Neuronal stem cell (in vitro differentiated cells): ENCODE measurements around the gene CREB5.
"Not testable (repeated sequence)": the region's sequence is repeated elsewhere in the genome, so short reads cannot be mapped to it uniquely, and the experiment has no call there.

ENCODE experiments used
- DNase-seq: peaks from one replicate; pipeline ENCODE4 v3.0.0-alpha.2; 2013; ENCODE audit warnings: low spot score
- H2AFZ ChIP-seq: one replicate; pipeline ENCODE4 v1.6.1; 2013; ENCODE audit warnings: mild to moderate bottlenecking, low read length, inconsistent platforms
- H2AK5ac ChIP-seq: 2 replicates; pipeline ENCODE4 v1.6.1; 2013; ENCODE audit warnings: low read depth, mild to moderate bottlenecking, inconsistent platforms, low read length, moderate library complexity, mixed read lengths
- H2BK120ac ChIP-seq: 2 replicates; pipeline ENCODE4 v1.6.1; 2013; ENCODE audit warnings: low read depth, mild to moderate bottlenecking, inconsistent platforms, low read length, moderate library complexity, mixed read lengths
- H2BK12ac ChIP-seq: one replicate; pipeline ENCODE4 v1.6.1; 2013; ENCODE audit warnings: low read length, inconsistent platforms
- H2BK15ac ChIP-seq: 2 replicates; pipeline ENCODE4 v1.6.1; 2013; ENCODE audit warnings: mild to moderate bottlenecking, low read length, inconsistent platforms, mixed read lengths
- H2BK5ac ChIP-seq: one replicate; pipeline ENCODE4 v1.6.1; 2013; ENCODE audit warnings: inconsistent platforms, mild to moderate bottlenecking, low read length, moderate library complexity
- H3K14ac ChIP-seq: one replicate; pipeline ENCODE4 v1.6.1; 2013; ENCODE audit warnings: low read length, inconsistent platforms
- H3K18ac ChIP-seq: 2 replicates; pipeline ENCODE4 v1.6.1; 2013; ENCODE audit warnings: low read length, inconsistent platforms
- H3K23ac ChIP-seq: 2 replicates; pipeline ENCODE4 v1.6.1; 2013; ENCODE audit warnings: low read depth, mild to moderate bottlenecking, mixed read lengths, low read length, inconsistent platforms; ENCODE audit not compliant: poor library complexity
- H3K27ac ChIP-seq: replicated peaks from 3 replicates; pipeline ENCODE4 v1.5.1; 2013; ENCODE audit warnings: low read length, inconsistent platforms
- H3K27me3 ChIP-seq, 3 experiments: 2 replicates each; pipeline ENCODE4 v1.6.1; 2013; ENCODE audit warnings: low read length in 3 of 3, mild to moderate bottlenecking in 2 of 3, inconsistent platforms in 1 of 3, low read depth in 1 of 3, mixed read lengths in 1 of 3, moderate library complexity in 1 of 3; ENCODE audit not compliant: control insufficient read depth in 3 of 3, insufficient read depth in 3 of 3
- H3K36me3 ChIP-seq, 2 donors: replicated peaks in 1 of 2; 2 replicates each; pipeline ENCODE4 v1.6.1; 2013; ENCODE audit warnings: low read length in 2 of 2; ENCODE audit not compliant: control insufficient read depth in 2 of 2, insufficient read depth in 2 of 2
- H3K4ac ChIP-seq: 2 replicates; pipeline ENCODE4 v1.6.1; 2013; ENCODE audit warnings: inconsistent platforms, mild to moderate bottlenecking, low read length, moderate library complexity
- H3K4me1 ChIP-seq, 2 donors: 1 replicate in 1 of 2; 2 replicates in 1 of 2; pipeline ENCODE4 v1.6.1; 2013; ENCODE audit warnings: low read length in 2 of 2, low read depth in 1 of 2; ENCODE audit not compliant: control insufficient read depth in 2 of 2, insufficient read depth in 1 of 2
- H3K4me2 ChIP-seq: one replicate; pipeline ENCODE4 v1.6.1; 2013; ENCODE audit warnings: mild to moderate bottlenecking, low read length, inconsistent platforms; ENCODE audit not compliant: insufficient read depth, poor library complexity, severe bottlenecking
- H3K4me3 ChIP-seq, 2 donors: 2 replicates each; pipeline ENCODE4 v1.5.1; 2013; ENCODE audit warnings: low read length in 2 of 2, mild to moderate bottlenecking in 2 of 2, inconsistent platforms in 1 of 2, moderate library complexity in 1 of 2
- H3K79me1 ChIP-seq: one replicate; pipeline ENCODE4 v1.6.1; 2013; ENCODE audit warnings: low read depth, mild to moderate bottlenecking, inconsistent platforms, low read length, moderate library complexity
- H3K9ac ChIP-seq: one replicate; pipeline ENCODE4 v1.6.1; 2013; ENCODE audit warnings: mild to moderate bottlenecking, low read depth, low read length, inconsistent platforms; ENCODE audit not compliant: poor library complexity
- H3K9me3 ChIP-seq, 2 donors: replicated peaks in 1 of 2; 2 replicates each; pipeline versions ENCODE3 to v1.6.1; 2013; ENCODE audit warnings: low read length in 2 of 2, mild to moderate bottlenecking in 2 of 2, inconsistent platforms in 1 of 2, low read depth in 1 of 2, mixed read lengths in 1 of 2, moderate library complexity in 1 of 2; ENCODE audit not compliant: control insufficient read depth in 2 of 2, insufficient read depth in 1 of 2
- H4K8ac ChIP-seq: one replicate; pipeline ENCODE4 v1.6.1; 2013; ENCODE audit warnings: low read depth, mild to moderate bottlenecking, inconsistent platforms, low read length, moderate library complexity
- H4K91ac ChIP-seq: one replicate; pipeline ENCODE4 v1.6.1; 2013; ENCODE audit warnings: low read length, low read depth, mild to moderate bottlenecking, inconsistent platforms; ENCODE audit not compliant: poor library complexity
- WGBS, 2 donors: extraction: QIAGEN DNeasy Blood & Tissue Kit; methylation state at CpG; one replicate each; pipeline ENCODE4 v1.1.7; 2013; ENCODE audit warnings: missing lambda C conversion rate in 2 of 2, mixed read lengths in 1 of 2; ENCODE audit not compliant: insufficient read length in 2 of 2, insufficient replicate concordance in 1 of 2; ENCODE audit errors: extremely low coverage in 2 of 2; 5-methylcytosine and 5-hydroxymethylcytosine counted together

Gene CREB5

DNA sequence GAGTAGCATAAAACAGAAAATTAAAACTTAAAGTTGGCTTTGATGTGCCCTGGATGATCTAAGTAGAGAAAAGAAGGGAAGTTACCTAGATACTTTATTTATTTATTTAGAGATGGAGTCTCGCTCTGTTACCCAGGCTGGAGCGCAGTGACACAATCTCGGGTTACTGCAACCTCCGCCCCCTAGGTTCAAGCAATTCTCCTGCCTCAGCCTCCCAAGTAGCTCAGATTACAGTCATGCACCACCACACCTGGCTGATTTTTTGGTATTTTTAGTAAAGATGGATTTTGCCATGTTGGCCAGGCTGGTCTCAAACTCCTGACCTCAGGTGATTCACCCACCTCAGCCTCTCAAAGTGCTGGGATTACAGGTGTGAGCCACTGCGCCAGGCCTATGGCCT, 373.8 kb downstream of the CREB5 start:
- no CpG with 5 or more reads among the region's 5 CpGs for WGBS, 2 donors
- H2BK5ac ChIP-seq, H3K4me1 ChIP-seq, H3K4me3 ChIP-seq, H3K27me3 ChIP-seq, H2BK12ac ChIP-seq, H2BK15ac ChIP-seq, H3K36me3 ChIP-seq, H3K9ac ChIP-seq, H4K8ac ChIP-seq, H3K23ac ChIP-seq, H3K27ac ChIP-seq, H2BK120ac ChIP-seq, DNase-seq, H2AK5ac ChIP-seq, H3K4me2 ChIP-seq, H3K14ac ChIP-seq, H4K91ac ChIP-seq, H3K18ac ChIP-seq, H3K79me1 ChIP-seq, H2AFZ ChIP-seq, H3K4ac ChIP-seq, H3K9me3 ChIP-seq: not testable (repeated sequence)

DNA sequence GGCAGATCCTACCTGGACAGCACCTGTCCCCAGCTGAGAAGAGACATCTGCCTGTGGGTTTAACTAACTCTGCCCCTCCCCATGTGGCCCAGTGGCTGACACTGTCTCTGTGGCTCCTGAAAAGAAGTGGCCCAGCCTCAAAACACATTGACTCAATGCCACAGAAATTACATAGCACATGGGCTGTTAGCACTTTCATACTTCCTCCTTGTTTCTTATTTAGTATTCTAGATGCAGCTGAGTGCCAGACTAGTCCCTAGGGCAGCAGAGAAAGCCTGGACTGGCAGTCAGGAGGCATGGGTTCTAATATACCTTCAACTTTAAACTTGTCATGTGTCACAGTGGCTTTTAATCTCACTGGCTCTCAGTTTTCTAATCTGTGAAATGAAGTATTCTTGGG, 374.8 kb downstream of the CREB5 start:
- Histone ChIP-seq H2BK15ac (no peak overlapping the region), H4K91ac (no peak overlapping the region), H3K4me2 (no peak overlapping the region), H2AFZ (no peak overlapping the region), H3K27ac (no peak overlapping the region), H3K14ac (no peak overlapping the region), H3K4ac (no peak overlapping the region), H3K18ac (no peak overlapping the region), H2BK12ac (no peak overlapping the region), H2AK5ac (no peak overlapping the region), H4K8ac (no peak overlapping the region), H2BK120ac (no peak overlapping the region), H3K9me3 (no peaks in the 10 kb centered on the region), H3K9ac (no peak overlapping the region), H3K4me1 (peaks cover 4% of the 10 kb centered on the region in 2 donors), H3K36me3 (no peaks in the 10 kb centered on the region), H3K79me1 (no peaks in the 10 kb centered on the region), H2BK5ac (no peak overlapping the region), H3K23ac (no peak overlapping the region), H3K27me3 (no peaks in the 10 kb centered on the region), H3K4me3 (no peak overlapping the region)
- DNase-seq = no peak

DNA sequence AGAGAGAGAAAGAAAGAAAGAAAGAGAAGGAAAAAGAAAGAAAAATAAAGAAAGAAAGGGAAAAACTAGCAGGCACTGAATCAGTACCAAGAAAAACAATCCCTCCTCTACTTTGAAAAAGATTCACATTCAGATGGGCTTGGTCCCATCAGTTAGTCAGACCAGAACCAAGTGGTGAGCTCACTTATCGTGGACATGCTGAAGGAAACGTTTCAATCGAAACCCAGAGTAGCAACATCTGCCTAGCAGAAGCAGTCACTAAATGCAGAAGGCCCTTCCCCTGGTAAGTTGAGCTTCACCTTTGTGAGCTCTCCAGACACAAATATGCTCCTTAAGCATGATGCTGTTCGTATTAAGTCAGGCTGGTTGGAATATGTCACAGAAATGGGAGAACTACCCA, 378.1 kb downstream of the CREB5 start:
- Histone ChIP-seq H3K27me3 (no peaks in the 10 kb centered on the region), H3K79me1 (no peaks in the 10 kb centered on the region), H3K36me3 (no peaks in the 10 kb centered on the region), H3K4ac (no peak overlapping the region), H2AK5ac (no peak overlapping the region), H3K27ac (no peak overlapping the region), H3K4me2 (no peak overlapping the region), H4K8ac (no peak overlapping the region), H2AFZ (no peak overlapping the region), H3K23ac (no peak overlapping the region), H2BK120ac (no peak overlapping the region), H3K18ac (no peak overlapping the region), H3K4me1 (no peaks in the 10 kb centered on the region), H2BK15ac (no peak overlapping the region), H3K4me3 (no peak overlapping the region), H3K14ac (no peak overlapping the region), H4K91ac (no peak overlapping the region), H3K9me3 (no peaks in the 10 kb centered on the region), H3K9ac (no peak overlapping the region), H2BK5ac (no peak overlapping the region), H2BK12ac (no peak overlapping the region)
- whole genome bisulfite sequencing, 2 donors = no CpG with 5 or more reads among the region's 4 CpGs
- no peak for DNase-seq

DNA sequence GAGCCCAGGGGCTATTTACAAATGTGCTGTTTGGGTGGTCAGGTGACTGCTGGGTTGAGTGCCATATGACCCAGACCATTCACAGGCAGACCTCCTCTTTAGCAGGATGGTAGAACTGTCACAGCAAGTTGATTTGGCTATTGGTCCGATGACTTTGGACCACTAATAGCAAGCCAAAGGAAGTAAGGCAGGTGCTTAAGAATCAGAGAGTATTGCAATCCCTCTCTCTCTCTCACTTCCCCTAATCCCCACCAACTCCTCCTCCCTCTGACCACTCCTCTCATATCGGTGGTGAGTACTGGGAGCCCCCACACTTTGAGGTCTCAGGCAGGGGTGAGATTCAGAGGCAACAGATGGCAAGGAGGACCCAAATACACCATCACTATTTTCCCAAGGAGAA, 380.5 kb downstream of the CREB5 start:
- Histone ChIP-seq H3K4me2 (no peak overlapping the region), H3K18ac (no peak overlapping the region), H2BK12ac (no peak overlapping the region), H3K79me1 (no peaks in the 10 kb centered on the region), H4K91ac (no peak overlapping the region), H2BK5ac (no peak overlapping the region), H4K8ac (no peak overlapping the region), H3K27me3 (no peaks in the 10 kb centered on the region), H2BK15ac (no peak overlapping the region), H3K4ac (no peak overlapping the region), H3K4me1 (no peaks in the 10 kb centered on the region), H2AFZ (no peak overlapping the region), H3K9me3 (no peaks in the 10 kb centered on the region), H3K4me3 (no peak overlapping the region), H2AK5ac (no peak overlapping the region), H3K14ac (no peak overlapping the region), H2BK120ac (no peak overlapping the region), H3K27ac (no peak overlapping the region), H3K9ac (no peak overlapping the region), H3K23ac (no peak overlapping the region), H3K36me3 (no peaks in the 10 kb centered on the region)
- no peak for DNase-seq
- WGBS, 2 donors = no CpG with 5 or more reads among the region's 2 CpGs
